Adipocyte (in vitro differentiated cells): Measurements from ENCODE around the gene INIP.

Experiments used
- DNase-seq: peaks from one replicate; pipeline ENCODE4 v3.0.0-alpha.2; 2015; ENCODE audit warnings: low read depth
- H3K27me3 ChIP-seq: replicated peaks from 2 replicates; pipeline ENCODE4 v1.7.0; 2013; ENCODE audit warnings: mild to moderate bottlenecking, low read length, moderate library complexity; ENCODE audit not compliant: control insufficient read depth, insufficient read depth
- H3K36me3 ChIP-seq: 2 replicates; pipeline ENCODE4 v1.7.0; 2013; ENCODE audit warnings: low read length, mild to moderate bottlenecking, moderate library complexity; ENCODE audit not compliant: control insufficient read depth, insufficient read depth, severe bottlenecking
- H3K4me1 ChIP-seq: 2 replicates; pipeline ENCODE4 v1.7.0; 2013; ENCODE audit warnings: mild to moderate bottlenecking, low read length, moderate library complexity; ENCODE audit not compliant: control insufficient read depth, insufficient read depth
- H3K4me3 ChIP-seq: 2 replicates; pipeline ENCODE4 v1.7.0; 2013; ENCODE audit warnings: mild to moderate bottlenecking, low read length, moderate library complexity
- H3K9ac ChIP-seq: 2 replicates; pipeline ENCODE4 v1.7.0; 2013; ENCODE audit warnings: mild to moderate bottlenecking, low read length, moderate library complexity
- H3K9me3 ChIP-seq: 2 replicates; pipeline ENCODE4 v1.7.0; 2013; ENCODE audit warnings: mild to moderate bottlenecking, low read length, moderate library complexity; ENCODE audit not compliant: control insufficient read depth

The INIP gene

GRCh38 chr9:112664531-112664930 lies 53.4 kb downstream of the INIP start:
- Histone ChIP-seq H3K27me3 (no peaks in the 10 kb centered on the region), H3K4me1 (no peaks in the 10 kb centered on the region), H3K36me3 (no peaks in the 10 kb centered on the region), H3K9me3 (no peaks in the 10 kb centered on the region), H3K4me3 (no peak overlapping the region), H3K9ac (no peak overlapping the region)
- DNase-seq = peak; percentile 7

DNA sequence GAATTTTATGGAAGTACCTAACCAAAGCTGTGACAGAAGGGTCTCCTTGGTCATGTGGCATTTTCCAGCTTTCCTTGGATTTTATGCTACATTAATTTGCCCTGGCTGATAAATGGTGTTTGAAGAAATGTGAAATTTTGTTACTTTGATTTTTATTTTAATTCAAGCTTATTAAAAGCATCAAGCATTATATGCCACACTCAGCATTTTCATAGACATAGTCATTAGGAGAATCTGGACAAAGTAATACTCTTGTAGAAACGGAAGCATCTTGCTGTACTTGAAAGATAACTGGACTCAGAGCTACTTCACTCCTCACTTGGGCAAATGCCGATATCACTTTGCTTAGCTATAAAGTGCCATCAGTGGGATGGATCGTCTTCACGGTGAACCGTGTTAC lies 54.2 kb downstream of the INIP start:
- Histone ChIP-seq H3K36me3 (no peaks in the 10 kb centered on the region), H3K4me1 (no peaks in the 10 kb centered on the region), H3K4me3 (no peak overlapping the region), H3K27me3 (no peaks in the 10 kb centered on the region), H3K9me3 (no peaks in the 10 kb centered on the region), H3K9ac (no peak overlapping the region)
- no peak for DNase-seq

DNA sequence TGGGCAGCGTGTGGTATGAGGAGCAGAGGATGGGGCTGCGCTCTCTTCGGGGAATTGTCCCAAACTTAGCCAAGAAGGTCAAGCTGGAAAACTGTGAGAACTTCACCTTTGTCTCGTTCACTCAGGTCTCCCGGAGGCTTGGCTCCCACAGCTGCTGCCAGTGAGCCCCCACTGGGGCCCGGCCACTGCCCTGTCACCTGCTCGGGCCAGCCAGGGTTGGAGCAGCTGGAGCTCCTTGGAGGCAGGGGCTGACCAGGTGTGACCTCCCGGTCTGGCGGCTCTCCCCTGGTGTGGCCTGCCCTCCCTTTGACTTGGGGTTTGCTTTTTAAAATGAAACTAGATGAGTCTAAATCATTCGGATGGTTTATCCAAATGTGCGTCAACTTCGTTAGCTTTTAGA lies 58.0 kb downstream of the INIP start:
- H3K4me3 ChIP-seq = no peak overlapping the region
- no peaks in the 10 kb centered on the region for H3K9me3 ChIP-seq
- no peak overlapping the region for H3K9ac ChIP-seq

GRCh38 chr9:112655668-112656067 lies 62.2 kb downstream of the INIP start:
- Histone ChIP-seq H3K36me3 (no peaks in the 10 kb centered on the region), H3K27me3 (no peaks in the 10 kb centered on the region), H3K4me3 (no peak overlapping the region), H3K4me1 (no peaks in the 10 kb centered on the region), H3K9ac (no peak overlapping the region), H3K9me3 (no peaks in the 10 kb centered on the region)
- DNase-seq = no peak

More for the DNA sequence above, 58.0 kb downstream of the INIP start:
- DNase-seq = no peak
- no peaks in the 10 kb centered on the region for H3K36me3 ChIP-seq
- no peaks in the 10 kb centered on the region for H3K4me1 ChIP-seq
- H3K27me3 ChIP-seq = no peaks in the 10 kb centered on the region

- no peak for DNase-seq
- Histone ChIP-seq H3K9ac (no peak overlapping the region), H3K36me3 (no peaks in the 10 kb centered on the region), H3K9me3 (peaks cover 10% of the 10 kb centered on the region), H3K4me1 (no peaks in the 10 kb centered on the region), H3K4me3 (no peak overlapping the region), H3K27me3 (no peaks in the 10 kb centered on the region)
Measured at GRCh38 chr9:112654282-112654681, 63.6 kb downstream of the INIP start.

GRCh38 chr9:112648624-112649023 lies 69.3 kb downstream of the INIP start:
- no peak overlapping the region for H3K4me3 ChIP-seq
- DNase-seq = no peak
- no peaks in the 10 kb centered on the region for H3K27me3 ChIP-seq
- H3K36me3 ChIP-seq = no peaks in the 10 kb centered on the region
- H3K9me3 ChIP-seq = peaks cover 25% of the 10 kb centered on the region
- H3K9ac ChIP-seq = no peak overlapping the region
- H3K4me1 ChIP-seq = no peaks in the 10 kb centered on the region

GRCh38 chr9:112647596-112647995 lies 70.3 kb downstream of the INIP start:
- Histone ChIP-seq H3K27me3 (no peaks in the 10 kb centered on the region), H3K4me3 (no peak overlapping the region), H3K9me3 (peaks cover 25% of the 10 kb centered on the region), H3K9ac (no peak overlapping the region), H3K36me3 (no peaks in the 10 kb centered on the region), H3K4me1 (no peaks in the 10 kb centered on the region)
- no peak for DNase-seq

- H3K36me3 ChIP-seq = no peaks in the 10 kb centered on the region
- H3K4me3 ChIP-seq = no peak overlapping the region
- peaks cover 23% of the 10 kb centered on the region for H3K9me3 ChIP-seq
- DNase-seq = no peak
- no peak overlapping the region for H3K9ac ChIP-seq
- no peaks in the 10 kb centered on the region for H3K4me1 ChIP-seq
- H3K27me3 ChIP-seq = no peaks in the 10 kb centered on the region
Measured at GRCh38 chr9:112642126-112642525, 75.8 kb downstream of the INIP start.

DNA sequence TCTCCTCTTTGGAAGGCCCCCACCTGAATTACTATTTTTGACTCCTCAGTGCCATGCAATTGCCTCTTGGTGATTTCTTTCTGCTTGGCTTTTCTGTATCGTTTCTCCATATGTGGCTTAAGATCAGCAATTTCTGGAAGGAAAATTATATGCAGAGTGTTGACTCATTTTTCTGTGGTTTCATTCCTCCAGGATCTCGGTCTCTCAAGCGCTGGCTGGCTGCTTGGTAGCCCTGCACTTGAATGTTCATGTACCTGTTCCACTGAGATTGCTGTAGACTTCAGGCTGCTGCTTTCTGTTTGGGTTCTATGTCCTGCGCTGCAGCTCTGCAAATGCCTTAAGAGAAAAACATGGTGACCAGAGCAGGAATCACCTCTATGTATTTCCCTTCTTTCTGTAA lies 77.6 kb downstream of the INIP start:
- H3K9me3 ChIP-seq = peaks cover 23% of the 10 kb centered on the region
- H3K4me3 ChIP-seq = no peak overlapping the region
- no peaks in the 10 kb centered on the region for H3K36me3 ChIP-seq
- H3K27me3 ChIP-seq = no peaks in the 10 kb centered on the region
- H3K9ac ChIP-seq = no peak overlapping the region
- H3K4me1 ChIP-seq = no peaks in the 10 kb centered on the region
- no peak for DNase-seq
